ENCODE data around the gene FAM219A.

FAM219A gene

GRCh38 chr9:34458013-34458958 lies at the start of gene FAM219A, which contains the start of gene DNAI1:
TSS of gene FAM219A (minus strand) at chr9:34458570. CDS start at chr9:34458263, 307 bp downstream.
TSS of gene DNAI1 (plus strand) at chr9:34458805. CDS start at chr9:34459006, 201 bp downstream.
- peak; percentile 100 for DNase-seq

GRCh38 chr9:34507966-34508365 lies 49.6 kb upstream of the FAM219A start:
- DNase-seq, result no peak

- no peak for DNase-seq
Observed at GRCh38 chr9:34507556-34507955, 49.2 kb upstream of the FAM219A start.

- no peak for DNase-seq
Observed at GRCh38 chr9:34506623-34507022, 48.3 kb upstream of the FAM219A start.

- peak; percentile 52 for DNase-seq
Observed at GRCh38 chr9:34505370-34506120, 47.2 kb upstream of the FAM219A start.

- no peak for DNase-seq
Observed at GRCh38 chr9:34503406-34503805, 45.0 kb upstream of the FAM219A start.

- DNase-seq, result peak; percentile 71
Observed at GRCh38 chr9:34502891-34503290, 44.5 kb upstream of the FAM219A start.

GRCh38 chr9:34502471-34502870 lies 44.1 kb upstream of the FAM219A start:
- no peak for DNase-seq

- DNase-seq, result peak; percentile 80
Observed at GRCh38 chr9:34501889-34502425, 43.6 kb upstream of the FAM219A start.

GRCh38 chr9:34501372-34501771 lies 43.0 kb upstream of the FAM219A start:
- no peak for DNase-seq

- peak; percentile 77 for DNase-seq
Observed at GRCh38 chr9:34500623-34501267, 42.4 kb upstream of the FAM219A start.

- peak; percentile 36 for DNase-seq
Observed at GRCh38 chr9:34499076-34499475, 40.7 kb upstream of the FAM219A start.

- DNase-seq, result peak; percentile 69
Observed at GRCh38 chr9:34498553-34498952, 40.2 kb upstream of the FAM219A start.

- peak; percentile 35 for DNase-seq
Observed at GRCh38 chr9:34496149-34496712, 37.9 kb upstream of the FAM219A start.

GRCh38 chr9:34493972-34494535 lies 35.7 kb upstream of the FAM219A start:
- DNase-seq, result no peak

GRCh38 chr9:34492051-34492450 lies 33.7 kb upstream of the FAM219A start:
- peak; percentile 36 for DNase-seq

GRCh38 chr9:34491596-34491995 lies 33.2 kb upstream of the FAM219A start:
- DNase-seq, result no peak

GRCh38 chr9:34490760-34491159 lies 32.4 kb upstream of the FAM219A start:
- DNase-seq, result no peak

- no peak for DNase-seq
Observed at GRCh38 chr9:34490360-34490759, 32.0 kb upstream of the FAM219A start.

GRCh38 chr9:34486572-34486971 lies 28.2 kb upstream of the FAM219A start:
- DNase-seq, result no peak

GRCh38 chr9:34485822-34486221 lies 27.5 kb upstream of the FAM219A start:
- DNase-seq, result no peak

GRCh38 chr9:34484678-34485077 lies 26.3 kb upstream of the FAM219A start:
- no peak for DNase-seq
